ENCODE results near the gene TDRD7. TPM values are rescaled to one million over a fixed set of nuclear protein-coding genes. Genes with fewer than 3 reads are reported as not detected.
"Not testable (repeated sequence)": the region's sequence is repeated elsewhere in the genome, so short reads cannot be mapped to it uniquely, and the experiment has no call there.

Gene TDRD7
- total RNA-seq, 3 donors from 2014 or later = 31.1 to 36.6 (median 33.4) TPM

DNA sequence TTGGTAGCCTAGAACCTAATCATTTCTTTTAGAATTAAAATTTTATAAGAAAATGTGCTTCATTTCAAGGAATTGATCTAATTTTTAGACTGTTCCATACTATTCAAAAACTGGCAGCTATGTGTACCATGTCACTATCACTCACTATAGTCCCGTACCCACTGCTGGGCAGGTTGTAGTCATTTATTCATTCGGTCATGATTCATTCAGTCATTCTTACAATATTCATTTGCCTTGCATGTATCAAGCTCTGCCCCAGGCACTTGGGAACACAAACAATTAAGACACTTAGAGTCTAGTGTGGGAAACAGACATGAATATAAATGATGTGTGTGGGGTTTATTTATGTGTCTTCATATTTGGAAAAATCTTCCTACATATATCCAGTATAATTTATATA lies 26.4 kb downstream of the TDRD7 start:
- intact Hi-C loops (cut with DNase I, micrococcal nuclease) = no loop called here
- no peaks in the 10 kb centered on the region for H3K9me3 ChIP-seq
- DNase-seq (no peak), ATAC-seq (no peak)
- TF ChIP-seq, protein P1, sequence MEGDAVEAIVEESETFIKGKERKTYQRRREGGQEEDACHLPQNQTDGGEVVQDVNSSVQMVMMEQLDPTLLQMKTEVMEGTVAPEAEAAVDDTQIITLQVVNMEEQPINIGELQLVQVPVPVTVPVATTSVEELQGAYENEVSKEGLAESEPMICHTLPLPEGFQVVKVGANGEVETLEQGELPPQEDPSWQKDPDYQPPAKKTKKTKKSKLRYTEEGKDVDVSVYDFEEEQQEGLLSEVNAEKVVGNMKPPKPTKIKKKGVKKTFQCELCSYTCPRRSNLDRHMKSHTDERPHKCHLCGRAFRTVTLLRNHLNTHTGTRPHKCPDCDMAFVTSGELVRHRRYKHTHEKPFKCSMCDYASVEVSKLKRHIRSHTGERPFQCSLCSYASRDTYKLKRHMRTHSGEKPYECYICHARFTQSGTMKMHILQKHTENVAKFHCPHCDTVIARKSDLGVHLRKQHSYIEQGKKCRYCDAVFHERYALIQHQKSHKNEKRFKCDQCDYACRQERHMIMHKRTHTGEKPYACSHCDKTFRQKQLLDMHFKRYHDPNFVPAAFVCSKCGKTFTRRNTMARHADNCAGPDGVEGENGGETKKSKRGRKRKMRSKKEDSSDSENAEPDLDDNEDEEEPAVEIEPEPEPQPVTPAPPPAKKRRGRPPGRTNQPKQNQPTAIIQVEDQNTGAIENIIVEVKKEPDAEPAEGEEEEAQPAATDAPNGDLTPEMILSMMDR (IDR thresholded peaks at IDR 0.05) = no peak
- H3K4me1 ChIP-seq (ENCODE audit: low read depth) = no peaks in the 10 kb centered on the region
- H3K36me3 ChIP-seq (ENCODE audit: low read depth) = no peaks in the 10 kb centered on the region
- no peak overlapping the region for H3K4me3 ChIP-seq

DNA sequence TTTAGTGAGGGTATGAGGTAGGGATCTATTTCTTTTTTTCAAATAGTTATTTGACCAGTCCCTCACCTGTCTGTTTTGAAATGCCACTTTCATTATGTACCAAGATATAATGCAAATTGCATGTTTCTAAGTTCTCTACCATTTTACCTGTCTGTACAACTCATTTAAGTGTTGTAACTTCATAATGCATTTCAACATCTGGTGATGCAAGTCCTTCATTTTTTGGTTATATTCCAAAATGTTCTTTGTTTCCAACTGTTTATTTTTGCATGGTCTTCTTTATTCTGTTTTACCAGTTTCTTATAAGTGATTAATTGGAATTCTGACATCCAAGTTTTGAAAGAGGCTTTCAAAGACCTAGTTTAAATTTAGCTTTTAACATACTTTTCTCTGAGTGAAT lies 26.8 kb downstream of the TDRD7 start:
- DNase-seq = no peak
- H3K4me3 ChIP-seq = no peak overlapping the region
- intact Hi-C loops (cut with DNase I, micrococcal nuclease) = no loop called here
- ATAC-seq = no peak
- no peaks in the 10 kb centered on the region for H3K36me3 ChIP-seq (ENCODE audit: low read depth)
- H3K4me1 ChIP-seq (ENCODE audit: low read depth) = no peaks in the 10 kb centered on the region
- TF ChIP-seq, protein P1 (IDR thresholded peaks at IDR 0.05) = no peak
- no peaks in the 10 kb centered on the region for H3K9me3 ChIP-seq

DNA sequence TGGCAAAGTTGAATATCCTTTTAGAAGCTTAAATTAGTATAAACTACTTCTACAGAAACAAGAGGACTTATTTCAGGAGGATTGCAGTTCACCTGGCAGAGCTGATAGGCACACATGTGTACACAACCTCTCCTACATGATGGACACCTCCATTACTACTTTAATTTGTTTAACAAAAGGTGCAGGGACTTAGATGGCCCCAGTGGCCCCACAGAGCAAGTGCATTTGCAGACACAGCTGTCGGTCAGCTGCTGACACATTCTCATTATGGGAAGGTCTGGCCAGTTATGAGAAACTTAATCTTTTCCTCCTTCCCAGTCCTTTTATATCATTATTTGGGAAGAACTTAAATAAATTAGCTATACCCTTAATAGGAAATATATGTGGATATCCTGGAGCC lies 28.3 kb downstream of the TDRD7 start:
- TF ChIP-seq, protein P1 (IDR thresholded peaks at IDR 0.05) = no peak

DNA sequence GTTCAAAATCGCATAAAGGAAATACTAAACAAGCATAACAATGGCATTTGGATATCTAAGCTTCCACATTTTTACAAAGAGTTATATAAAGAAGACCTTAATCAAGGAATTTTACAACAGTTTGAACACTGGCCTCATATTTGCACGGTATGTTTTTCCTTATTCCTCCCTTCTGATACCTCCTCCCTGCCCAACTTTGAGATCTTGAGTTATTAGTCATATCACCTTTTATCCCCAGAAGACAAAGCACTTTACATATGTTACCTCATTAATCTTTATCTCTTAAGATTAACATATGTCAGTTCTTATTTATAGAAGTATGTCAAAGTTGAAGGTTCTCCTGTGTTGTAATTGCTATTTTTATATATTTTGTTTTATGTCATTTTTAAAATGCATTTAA lies 29.8 kb downstream of the TDRD7 start:
- ATAC-seq (peak; percentile 25), DNase-seq (no peak)
- H3K4me1 ChIP-seq (ENCODE audit: low read depth) = no peaks in the 10 kb centered on the region
- TF ChIP-seq, protein P1 (IDR thresholded peaks at IDR 0.05) = no peak
- no peaks in the 10 kb centered on the region for H3K9me3 ChIP-seq
- no peak overlapping the region for H3K4me3 ChIP-seq
- intact Hi-C loops (cut with DNase I, micrococcal nuclease) = no loop called here
- H3K36me3 ChIP-seq (ENCODE audit: low read depth) = no peaks in the 10 kb centered on the region

More for the DNA sequence above, 28.3 kb downstream of the TDRD7 start:
- Histone ChIP-seq H3K4me3 (no peak overlapping the region), H3K9me3 (no peaks in the 10 kb centered on the region), H3K4me1 (ENCODE audit: low read depth) (no peaks in the 10 kb centered on the region), H3K36me3 (ENCODE audit: low read depth) (no peaks in the 10 kb centered on the region)
- DNase-seq (no peak), ATAC-seq (no peak)
- intact Hi-C loops (cut with DNase I, micrococcal nuclease) = no loop called here

DNA sequence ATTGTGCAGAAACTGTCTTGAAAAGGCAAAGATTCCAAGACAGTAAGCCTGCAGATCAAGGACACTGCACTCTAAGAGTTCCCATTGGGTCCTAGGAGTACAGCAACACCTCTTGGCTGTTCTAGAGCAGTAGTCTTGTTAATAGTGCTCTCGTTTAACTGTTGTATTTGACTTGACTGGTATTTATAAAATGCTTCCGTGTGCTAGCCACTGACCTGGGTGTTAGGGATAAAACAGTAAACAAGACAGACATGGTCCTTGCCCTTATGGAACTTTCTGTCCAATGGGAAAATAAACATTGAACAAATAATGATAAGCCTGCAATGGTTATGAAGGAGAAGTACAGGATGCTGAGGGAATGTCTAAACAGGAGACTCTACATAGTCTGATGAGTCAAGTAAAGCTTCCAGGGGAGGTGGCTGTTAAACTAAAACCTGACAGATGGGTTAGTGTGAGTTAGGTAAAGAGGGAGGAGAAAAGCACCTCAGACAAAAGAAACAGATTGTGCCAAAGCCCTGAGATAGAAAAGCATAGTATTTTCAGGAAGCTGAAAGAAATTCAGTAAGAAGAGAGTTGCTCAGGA lies 33.3 kb downstream of the TDRD7 start:
- ATAC-seq (peak; percentile 25), DNase-seq (no peak)
- no peaks in the 10 kb centered on the region for H3K4me1 ChIP-seq (ENCODE audit: low read depth)
- TF ChIP-seq, protein P1 (IDR thresholded peaks at IDR 0.05) = no peak
- intact Hi-C loops (cut with DNase I, micrococcal nuclease) = no loop called here
- no peaks in the 10 kb centered on the region for H3K36me3 ChIP-seq (ENCODE audit: low read depth)
- no peak overlapping the region for H3K4me3 ChIP-seq
- no peaks in the 10 kb centered on the region for H3K9me3 ChIP-seq

DNA sequence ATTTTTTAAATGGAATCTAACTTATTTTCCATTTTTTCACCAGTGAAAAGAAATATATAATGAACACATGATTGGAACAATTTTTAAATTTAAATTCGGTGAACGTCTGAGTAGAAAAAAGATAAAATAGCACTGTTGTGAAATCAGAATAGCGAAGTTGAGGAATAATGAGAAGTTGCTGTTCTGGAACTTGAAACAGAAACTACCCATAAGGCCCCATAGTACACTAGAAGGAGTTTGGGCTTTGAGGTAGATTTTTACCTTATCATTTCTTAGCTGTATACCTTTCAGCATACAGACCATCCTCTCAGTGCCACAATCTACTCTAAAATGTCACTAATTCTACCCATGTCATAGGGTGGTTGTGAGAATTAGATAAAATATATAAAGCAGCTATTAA lies 35.1 kb downstream of the TDRD7 start:
- Histone ChIP-seq H3K9me3 (no peaks in the 10 kb centered on the region), H3K4me1 (ENCODE audit: low read depth) (no peaks in the 10 kb centered on the region), H3K4me3 (no peak overlapping the region), H3K36me3 (ENCODE audit: low read depth) (no peaks in the 10 kb centered on the region)
- ATAC-seq = no peak
- intact Hi-C loops (cut with DNase I, micrococcal nuclease) = no loop called here
- TF ChIP-seq, protein P1 (IDR thresholded peaks at IDR 0.05) = no peak
- DNase-seq = no peak

DNA sequence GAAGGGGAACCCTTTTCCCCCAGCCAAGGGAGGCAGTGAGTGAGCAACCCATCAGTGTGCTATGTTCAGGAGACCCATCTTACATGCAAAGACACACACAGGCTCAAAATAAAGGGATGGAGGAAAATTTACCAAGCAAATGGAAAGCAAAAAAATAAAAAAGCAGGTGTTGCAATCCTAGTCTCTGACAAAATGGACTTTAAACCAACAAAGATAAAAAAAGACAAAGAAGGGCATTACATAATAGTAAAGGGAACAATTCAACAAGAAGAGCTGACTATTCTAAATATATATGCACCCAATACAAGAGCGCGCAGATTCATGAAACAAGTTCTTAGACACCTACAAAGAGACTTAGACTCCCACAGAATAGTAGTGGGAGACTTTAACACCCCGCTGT lies 41.7 kb downstream of the TDRD7 start:
- H3K9me3 ChIP-seq; DNase-seq; H3K4me3 ChIP-seq; H3K36me3 ChIP-seq (ENCODE audit: low read depth); H3K4me1 ChIP-seq (ENCODE audit: low read depth); intact Hi-C loops (cut with DNase I, micrococcal nuclease); ATAC-seq: not testable (repeated sequence)

DNA sequence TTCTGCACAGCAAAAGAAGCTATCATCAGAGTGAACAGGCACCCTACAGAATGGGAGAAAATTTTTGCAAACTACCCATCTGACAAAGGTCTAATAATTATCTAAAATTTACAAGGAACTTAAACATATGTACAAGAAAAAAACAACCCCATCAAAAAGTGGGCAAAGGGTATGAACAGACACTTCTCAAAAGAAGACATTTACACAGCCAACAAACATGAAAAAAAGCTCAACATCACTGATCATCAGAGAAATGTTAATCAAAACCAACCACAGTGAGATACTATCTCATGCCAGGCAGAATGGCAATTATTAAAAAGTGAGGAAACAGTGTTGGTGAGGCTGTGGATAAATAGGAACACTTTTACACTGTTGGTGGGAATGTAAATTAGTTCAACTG lies 44.9 kb downstream of the TDRD7 start:
- not testable (repeated sequence) for H3K9me3 ChIP-seq

More for the DNA sequence above, 44.9 kb downstream of the TDRD7 start:
- DNase-seq; H3K4me1 ChIP-seq (ENCODE audit: low read depth); intact Hi-C loops (cut with DNase I, micrococcal nuclease); ATAC-seq; H3K4me3 ChIP-seq; H3K36me3 ChIP-seq (ENCODE audit: low read depth): not testable (repeated sequence)

All from mucosa of descending colon (tissue), 3 donors.